Nephron (organoid): ENCODE measurements around the gene NT5DC3.

ENCODE experiments used
- H3K27ac Mint-ChIP-seq, 3 experiments: 2 replicates each; pipeline ENCODE4 v1.8.0; 2020; ENCODE audit warnings: mixed read lengths in 3 of 3, mild to moderate bottlenecking in 2 of 3, moderate library complexity in 1 of 3
- H3K27me3 Mint-ChIP-seq: 2 replicates; pipeline ENCODE4 v1.8.0; 2021; ENCODE audit warnings: low read depth, mild to moderate bottlenecking, moderate library complexity, mixed read lengths
- H3K36me3 Mint-ChIP-seq: 2 replicates; pipeline ENCODE4 v1.8.0; 2020; ENCODE audit warnings: low read depth, mixed read lengths
- H3K4me1 Mint-ChIP-seq: 2 replicates; pipeline ENCODE4 v1.8.0; 2020; ENCODE audit warnings: mixed read lengths
- H3K4me3 Mint-ChIP-seq, 3 experiments: 2 replicates each; pipeline ENCODE4 v1.8.0; 2020; ENCODE audit warnings: mild to moderate bottlenecking in 3 of 3, mixed read lengths in 3 of 3, moderate library complexity in 2 of 3
- H3K9me3 Mint-ChIP-seq: 2 replicates; pipeline ENCODE4 v1.8.0; 2020; ENCODE audit warnings: mixed read lengths
- CTCF ChIP-seq, 3 experiments: fragments of 200-600 bp; sonication (generic); IDR thresholded peaks; one replicate each; pipeline ENCODE4 v1.5.0; 2021; ENCODE audit warnings: antibody characterized with exemption in 3 of 3; ENCODE audit not compliant: unreplicated experiment in 3 of 3

NT5DC3 gene

DNA sequence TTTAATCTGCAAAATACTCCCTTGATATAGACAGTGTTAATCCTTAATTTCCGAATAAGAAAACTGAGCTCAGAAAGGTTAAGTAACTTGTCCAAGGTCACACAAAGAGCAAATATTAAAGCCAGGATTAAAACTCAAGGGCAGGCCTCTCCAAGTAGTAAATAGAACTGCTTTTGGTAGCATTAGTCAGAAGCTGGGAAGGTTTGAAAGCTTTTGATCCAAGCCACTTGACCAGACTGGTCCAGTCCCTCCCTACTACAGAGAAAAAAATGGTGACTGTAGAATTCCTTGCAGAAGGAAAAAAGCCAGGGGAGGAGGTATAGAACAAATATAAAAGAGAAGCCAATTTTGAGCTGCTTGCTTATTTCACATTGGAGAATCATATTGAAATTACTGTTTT is 111.5 kb downstream of the NT5DC3 start:
- Mint-ChIP-seq H3K36me3 (no peaks in the 10 kb centered on the region), H3K4me3 (no peak overlapping the region), H3K27ac (no peak overlapping the region), H3K27me3 (peaks cover 9% of the 10 kb centered on the region), H3K4me1 (no peaks in the 10 kb centered on the region), H3K9me3 (peaks cover 4% of the 10 kb centered on the region)
- no peak for TF ChIP-seq CTCF (IDR thresholded peaks at IDR 0.05; ENCODE audit: unreplicated experiment in 3 of 3)

GRCh38 chr12:103728323-103728722 is 112.7 kb downstream of the NT5DC3 start:
- H3K9me3 Mint-ChIP-seq = peaks cover 4% of the 10 kb centered on the region
- peaks cover 5% of the 10 kb centered on the region for H3K27me3 Mint-ChIP-seq
- H3K27ac Mint-ChIP-seq = no peak overlapping the region
- no peak for TF ChIP-seq CTCF (IDR thresholded peaks at IDR 0.05; ENCODE audit: unreplicated experiment in 3 of 3)
- no peak overlapping the region for H3K4me3 Mint-ChIP-seq
- H3K4me1 Mint-ChIP-seq = no peaks in the 10 kb centered on the region
- no peaks in the 10 kb centered on the region for H3K36me3 Mint-ChIP-seq

DNA sequence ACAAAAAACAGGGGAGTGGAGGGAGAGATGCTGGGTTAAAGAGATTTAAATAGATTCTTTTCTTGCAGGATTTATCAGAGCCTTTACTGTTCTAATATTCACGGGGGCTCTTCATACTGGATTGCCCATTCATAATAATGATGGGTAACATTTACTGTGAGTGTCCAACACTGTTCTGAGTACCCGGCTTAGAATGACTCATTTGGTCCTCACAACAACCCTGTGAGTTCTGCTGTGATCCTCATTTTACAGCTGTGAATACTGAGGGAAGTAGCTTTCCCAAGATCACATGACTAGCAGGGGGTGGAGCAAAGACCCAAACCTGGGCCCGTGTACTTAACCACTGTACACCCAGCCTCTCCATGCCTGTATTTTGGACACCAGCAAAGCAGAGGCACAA is 113.4 kb downstream of the NT5DC3 start:
- Mint-ChIP-seq H3K27me3 (peaks cover 5% of the 10 kb centered on the region), H3K36me3 (no peaks in the 10 kb centered on the region), H3K4me1 (no peaks in the 10 kb centered on the region), H3K4me3 (no peak overlapping the region), H3K27ac (no peak overlapping the region), H3K9me3 (peaks cover 4% of the 10 kb centered on the region)
- no peak for TF ChIP-seq CTCF (IDR thresholded peaks at IDR 0.05; ENCODE audit: unreplicated experiment in 3 of 3)

DNA sequence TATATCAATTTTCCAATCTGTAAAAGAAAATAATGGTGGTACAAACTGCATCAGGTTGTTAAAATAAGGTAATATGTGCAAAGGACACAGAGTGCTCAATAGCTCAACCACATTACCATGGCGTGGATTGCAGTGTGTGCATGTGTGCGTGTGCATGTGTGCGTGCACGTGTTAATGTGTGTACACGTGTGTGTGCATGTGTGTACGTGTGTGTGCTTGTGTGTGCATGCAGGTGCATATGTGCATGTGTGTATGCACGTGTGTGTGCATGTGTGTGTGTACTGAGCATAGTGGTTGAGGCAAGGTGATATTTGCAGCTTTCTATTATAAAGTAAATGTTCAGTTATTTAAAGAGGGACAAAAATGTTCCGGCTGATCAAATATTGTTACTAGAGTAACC is 115.6 kb downstream of the NT5DC3 start:
- no peak for TF ChIP-seq CTCF (IDR thresholded peaks at IDR 0.05; ENCODE audit: unreplicated experiment in 3 of 3)
- no peak overlapping the region for H3K27ac Mint-ChIP-seq
- H3K27me3 Mint-ChIP-seq = peaks cover 5% of the 10 kb centered on the region
- H3K9me3 Mint-ChIP-seq = no peaks in the 10 kb centered on the region
- H3K4me1 Mint-ChIP-seq = no peaks in the 10 kb centered on the region
- H3K36me3 Mint-ChIP-seq = no peaks in the 10 kb centered on the region
- no peak overlapping the region for H3K4me3 Mint-ChIP-seq
